ENCODE results near the gene TAF1. TPM values are rescaled to one million over a fixed set of nuclear protein-coding genes. Genes with fewer than 3 reads are reported as not detected.

Gene TAF1
- total and polyA plus RNA-seq, 2 experiments from 2014 or later: 6.7 to 26.9 TPM

Small RNA genes within 50 kb of the gene (small RNA-seq; reads per million reads assigned to genes)
- not detected for gene AL590762.4 (ENCODE audit: low replicate concordance)
- gene RF00019 (ENCODE audit: low replicate concordance): not detected

Other genes starting within 250 kb of the TAF1 start
- gene MED12, start 247.8 kb upstream of the TAF1 start, total RNA-seq (2014; rRNA removed; shearing (Covaris generic)): 35.2 and 40.6 TPM in 2 replicates
- 6.9 and 7.1 TPM in 2 replicates for gene MED12, start 247.8 kb upstream of the TAF1 start, polyA plus RNA-seq (2016; fragmentation: Nextera tagmentation; extraction: Ambion mirVana)
- 15.3 and 17.2 TPM in 2 replicates for gene NLGN3, start 221.5 kb upstream of the TAF1 start, total RNA-seq (2014; rRNA removed; shearing (Covaris generic))
- 4.5 and 5.2 TPM in 2 replicates for gene NLGN3, start 221.5 kb upstream of the TAF1 start, polyA plus RNA-seq (2016; fragmentation: Nextera tagmentation; extraction: Ambion mirVana)
- 0.14 TPM in 1 of 2 replicates, not detected in the other for gene GJB1, start 143.1 kb upstream of the TAF1 start, total RNA-seq (2014; rRNA removed; shearing (Covaris generic))
- gene GJB1, start 143.1 kb upstream of the TAF1 start, polyA plus RNA-seq (2016; fragmentation: Nextera tagmentation; extraction: Ambion mirVana): not detected in 2 replicates
- gene ZMYM3, start 112.2 kb upstream of the TAF1 start, total RNA-seq (2014; rRNA removed; shearing (Covaris generic)): 67.6 and 71.1 TPM in 2 replicates
- 31.0 and 37.8 TPM in 2 replicates for gene ZMYM3, start 112.2 kb upstream of the TAF1 start, polyA plus RNA-seq (2016; fragmentation: Nextera tagmentation; extraction: Ambion mirVana)
- gene NONO, start 82.7 kb upstream of the TAF1 start, total RNA-seq (2014; rRNA removed; shearing (Covaris generic)): 643 and 656 TPM in 2 replicates
- gene NONO, start 82.7 kb upstream of the TAF1 start, polyA plus RNA-seq (2016; fragmentation: Nextera tagmentation; extraction: Ambion mirVana): 329 and 342 TPM in 2 replicates
- 3.2 and 10.9 TPM in 2 replicates for gene ITGB1BP2, start 64.6 kb upstream of the TAF1 start, total RNA-seq (2014; rRNA removed; shearing (Covaris generic))
- 0.89 and 2.0 TPM in 2 replicates for gene ITGB1BP2, start 64.6 kb upstream of the TAF1 start, polyA plus RNA-seq (2016; fragmentation: Nextera tagmentation; extraction: Ambion mirVana)
- 128 and 163 TPM in 2 replicates for gene OGT, start 166.7 kb downstream of the TAF1 start, total RNA-seq (2014; rRNA removed; shearing (Covaris generic))
- 35.5 and 43.3 TPM in 2 replicates for gene OGT, start 166.7 kb downstream of the TAF1 start, polyA plus RNA-seq (2016; fragmentation: Nextera tagmentation; extraction: Ambion mirVana)
- gene GCNA, start 212.1 kb downstream of the TAF1 start, total RNA-seq (2014; rRNA removed; shearing (Covaris generic)): 1.5 and 2.7 TPM in 2 replicates
- gene GCNA, start 212.1 kb downstream of the TAF1 start, polyA plus RNA-seq (2016; fragmentation: Nextera tagmentation; extraction: Ambion mirVana): 0.63 and 1.2 TPM in 2 replicates